Naive B cell (primary cell): Measurements from ENCODE around the gene DUSP22. TPM values are rescaled to one million over a fixed set of nuclear protein-coding genes. Genes with fewer than 3 reads are reported as not detected.

Experiments used
- ATAC-seq, 2 donors: fragments of 150-1000 bp; cut with Tn5 transposase; 2 replicates each; pipeline ENCODE4 v1.10.0; 2021; ENCODE audit warnings: low read depth in 2 of 2, mild to moderate bottlenecking in 2 of 2, moderate library complexity in 2 of 2
- DNase-seq: peaks from one replicate; pipeline ENCODE4 v3.0.0; 2022
- H3K27ac Mint-ChIP-seq, 6 donors: one replicate each; pipeline ENCODE4 v1.8.0; 2020 to 2022; ENCODE audit warnings: mild to moderate bottlenecking in 6 of 6, mixed read lengths in 6 of 6, moderate library complexity in 5 of 6, inconsistent platforms in 2 of 6
- H3K27me3 Mint-ChIP-seq, 3 donors: one replicate each; pipeline ENCODE4 v1.8.0; 2021 to 2022; ENCODE audit warnings: mixed read lengths in 3 of 3, mild to moderate bottlenecking in 1 of 3
- H3K36me3 Mint-ChIP-seq, 2 donors: one replicate each; pipeline ENCODE4 v1.8.0; 2020 to 2022; ENCODE audit warnings: mixed read lengths in 2 of 2, inconsistent platforms in 1 of 2, mild to moderate bottlenecking in 1 of 2
- H3K4me1 Mint-ChIP-seq, 3 donors: one replicate each; pipeline ENCODE4 v1.8.0; 2020 to 2022; ENCODE audit warnings: mixed read lengths in 3 of 3, inconsistent platforms in 1 of 3, mild to moderate bottlenecking in 1 of 3, moderate library complexity in 1 of 3
- H3K4me3 Mint-ChIP-seq, 8 donors: one replicate each; pipeline ENCODE4 v1.8.0; 2020 to 2022; ENCODE audit warnings: mild to moderate bottlenecking in 8 of 8, mixed read lengths in 8 of 8, moderate library complexity in 8 of 8, inconsistent platforms in 2 of 8
- H3K9me3 Mint-ChIP-seq, 7 donors: one replicate each; pipeline ENCODE4 v1.8.0; 2020 to 2022; ENCODE audit warnings: mixed read lengths in 7 of 7, mild to moderate bottlenecking in 5 of 7, inconsistent platforms in 2 of 7, moderate library complexity in 1 of 7
- polyA plus RNA-seq, 6 donors: library from polyadenylated mRNA; unstranded; fragments of 300-500 nt; fragmentation: Illumina TruSeq; gene quantifications; one replicate each; pipeline ENCODE4 v1.2.3, GENCODE V29; 2021; ENCODE audit warnings: low read depth in 6 of 6

The DUSP22 gene
- polyA plus RNA-seq, 6 donors from 2014 or later, result 89.6 to 177 (median 134) TPM

DNA sequence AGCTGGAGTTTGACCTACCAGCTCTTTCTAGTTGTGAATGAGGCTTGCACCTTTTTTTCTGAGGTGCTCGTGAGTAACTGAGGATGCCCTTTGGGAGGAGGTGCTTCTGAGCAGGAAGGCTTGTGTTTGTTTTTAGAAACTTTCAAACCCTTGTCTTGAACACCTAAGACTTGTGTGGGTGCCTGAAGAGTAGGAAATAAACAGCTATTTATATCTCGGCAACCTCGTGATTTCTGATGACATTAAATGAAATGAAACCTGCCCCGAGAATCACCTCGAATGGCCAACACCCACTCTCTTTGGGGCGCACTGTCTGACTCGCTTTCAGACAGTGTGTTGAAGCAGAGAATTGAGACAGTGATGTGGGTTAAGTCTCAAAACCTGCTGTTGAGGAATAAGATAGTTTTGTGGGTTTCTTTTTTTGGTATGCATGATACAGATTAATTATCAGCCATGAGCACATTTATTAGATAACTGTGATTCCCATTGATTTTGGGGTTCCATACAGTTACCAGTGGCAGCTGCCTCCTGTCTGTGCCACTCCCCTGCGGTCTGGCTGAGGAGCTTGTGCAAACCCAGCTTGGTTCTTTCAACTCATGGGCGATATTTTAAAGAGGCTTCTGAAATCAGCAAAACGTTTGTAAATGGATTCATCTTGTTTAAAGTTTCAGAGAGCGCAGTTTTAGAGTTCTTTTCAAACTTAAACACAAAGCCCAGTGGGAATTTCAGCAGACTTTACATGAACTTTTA lies 107.7 kb downstream of the DUSP22 start:
- H3K27ac Mint-ChIP-seq, result peak overlapping the region; percentile 85 to 99 (median 98)

DNA sequence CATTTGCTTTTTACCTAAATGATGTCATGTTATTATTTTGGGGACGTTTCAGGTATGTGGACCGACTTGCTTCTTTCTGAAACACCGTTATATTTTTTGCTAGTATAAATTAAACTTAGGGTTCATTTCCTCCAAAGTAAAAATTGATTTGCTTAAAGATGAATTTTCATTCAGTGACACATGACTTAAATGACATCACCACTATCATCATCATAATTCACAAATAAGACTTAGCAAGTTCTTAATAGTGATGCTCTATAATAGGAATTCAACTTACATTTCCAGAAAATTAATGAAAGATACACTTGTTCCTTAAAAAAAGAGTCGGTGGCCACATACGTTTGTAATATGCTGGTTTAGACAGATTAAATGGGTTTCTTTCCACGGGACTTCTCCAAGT lies 108.5 kb downstream of the DUSP22 start:
- peak overlapping the region in 2 of 8 donors; percentile 22 to 35 for H3K4me3 Mint-ChIP-seq
- H3K4me1 Mint-ChIP-seq, result peaks cover 71 to 88% (median 72%) of the 10 kb centered on the region in 3 donors

More for the DNA sequence above, 107.7 kb downstream of the DUSP22 start:
- no peaks in the 10 kb centered on the region for H3K27me3 Mint-ChIP-seq
- DNase-seq (peak; percentile 86), ATAC-seq (peak; percentile 88 to 89)
- no peaks in the 10 kb centered on the region for H3K9me3 Mint-ChIP-seq
- H3K4me1 Mint-ChIP-seq, result peaks cover 72 to 90% (median 74%) of the 10 kb centered on the region in 3 donors
- H3K36me3 Mint-ChIP-seq, result peaks cover 34 to 40% of the 10 kb centered on the region in 2 donors
- peak overlapping the region; percentile 19 to 87 (median 76) for H3K4me3 Mint-ChIP-seq

More for the DNA sequence above, 108.5 kb downstream of the DUSP22 start:
- ATAC-seq (no peak), DNase-seq (no peak)
- H3K9me3 Mint-ChIP-seq, result no peaks in the 10 kb centered on the region
- H3K27me3 Mint-ChIP-seq, result no peaks in the 10 kb centered on the region
- peak overlapping the region in 5 of 6 donors; percentile 69 to 95 (median 82) for H3K27ac Mint-ChIP-seq
- peaks cover 33 to 37% of the 10 kb centered on the region in 2 donors for H3K36me3 Mint-ChIP-seq

Other genes with a start within 250 kb of the DUSP22 start
- gene IRF4, start 99.3 kb downstream of the DUSP22 start, polyA plus RNA-seq, result 10 to 100 TPM; 20.8 to 45.7 (median 34.9) TPM